Subcutaneous abdominal adipose tissue (tissue), 5 donors: ENCODE measurements around the gene SLC39A3.

Experiments
- H3K27ac ChIP-seq: one replicate; pipeline ENCODE4 v1.7.0; 2013; ENCODE audit warnings: low read depth, mild to moderate bottlenecking, inconsistent platforms, low read length, moderate library complexity
- H3K27me3 ChIP-seq, 5 donors: one replicate each; pipeline ENCODE4 v1.7.0; 2013; ENCODE audit warnings: low read length in 5 of 5, inconsistent platforms in 1 of 5; ENCODE audit not compliant: control insufficient read depth in 5 of 5, insufficient read depth in 4 of 5
- H3K36me3 ChIP-seq, 5 donors: one replicate each; pipeline ENCODE4 v1.7.0; 2013; ENCODE audit warnings: low read length in 5 of 5; ENCODE audit not compliant: control insufficient read depth in 5 of 5, insufficient read depth in 5 of 5
- H3K4me1 ChIP-seq, 5 donors: one replicate each; pipeline ENCODE4 v1.7.0; 2013; ENCODE audit warnings: low read length in 5 of 5, mild to moderate bottlenecking in 3 of 5, moderate library complexity in 1 of 5; ENCODE audit not compliant: control insufficient read depth in 5 of 5, insufficient read depth in 5 of 5
- H3K4me3 ChIP-seq, 5 donors: one replicate each; pipeline ENCODE4 v1.7.0; 2013; ENCODE audit warnings: low read length in 5 of 5, low read depth in 1 of 5
- H3K9ac ChIP-seq, 5 donors: one replicate each; pipeline ENCODE4 v1.7.0; 2013; ENCODE audit warnings: low read length in 5 of 5, mild to moderate bottlenecking in 4 of 5, moderate library complexity in 3 of 5
- H3K9me3 ChIP-seq, 5 donors: one replicate each; pipeline ENCODE4 v1.7.0; 2013; ENCODE audit warnings: low read length in 5 of 5; ENCODE audit not compliant: control insufficient read depth in 5 of 5
- donor health status: healthy.
- donor health status: healthy.
- donor health status: healthy.
- donor health status: healthy.
- donor health status: healthy.

SLC39A3 gene

GRCh38 chr19:2759965-2760364 lies 20.1 kb upstream of the SLC39A3 start:
- Histone ChIP-seq H3K27me3 (no peaks in the 10 kb centered on the region), H3K27ac (no peak overlapping the region), H3K4me3 (no peak overlapping the region), H3K9me3 (no peaks in the 10 kb centered on the region), H3K4me1 (no peaks in the 10 kb centered on the region), H3K9ac (no peak overlapping the region), H3K36me3 (peaks cover 0 to 95% (median 83%) of the 10 kb centered on the region in 5 donors)

DNA sequence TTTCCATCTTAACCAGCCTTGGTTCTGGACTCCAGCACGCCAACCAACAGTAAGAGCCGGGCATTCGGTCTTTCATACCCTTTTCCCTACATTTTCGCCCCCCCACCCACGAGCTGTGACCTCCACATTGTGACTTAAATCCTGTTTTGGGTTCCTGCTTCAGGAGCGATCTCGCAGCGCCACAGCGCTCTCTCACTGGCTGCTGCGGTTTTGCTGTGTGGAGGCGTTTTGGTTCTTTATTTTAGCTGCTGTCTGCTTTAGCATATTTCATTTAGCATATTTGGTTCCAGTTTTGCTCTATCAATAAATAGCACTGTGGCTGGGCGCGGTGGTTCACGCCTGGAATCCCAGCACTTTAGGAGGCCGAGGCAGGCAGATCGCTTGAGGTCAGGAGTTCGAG lies 19.5 kb upstream of the SLC39A3 start:
- Histone ChIP-seq H3K4me3 (no peak overlapping the region), H3K9me3 (no peaks in the 10 kb centered on the region), H3K36me3 (peaks cover 0 to 95% (median 84%) of the 10 kb centered on the region in 5 donors), H3K27ac (no peak overlapping the region), H3K27me3 (no peaks in the 10 kb centered on the region), H3K4me1 (no peaks in the 10 kb centered on the region), H3K9ac (no peak overlapping the region)

DNA sequence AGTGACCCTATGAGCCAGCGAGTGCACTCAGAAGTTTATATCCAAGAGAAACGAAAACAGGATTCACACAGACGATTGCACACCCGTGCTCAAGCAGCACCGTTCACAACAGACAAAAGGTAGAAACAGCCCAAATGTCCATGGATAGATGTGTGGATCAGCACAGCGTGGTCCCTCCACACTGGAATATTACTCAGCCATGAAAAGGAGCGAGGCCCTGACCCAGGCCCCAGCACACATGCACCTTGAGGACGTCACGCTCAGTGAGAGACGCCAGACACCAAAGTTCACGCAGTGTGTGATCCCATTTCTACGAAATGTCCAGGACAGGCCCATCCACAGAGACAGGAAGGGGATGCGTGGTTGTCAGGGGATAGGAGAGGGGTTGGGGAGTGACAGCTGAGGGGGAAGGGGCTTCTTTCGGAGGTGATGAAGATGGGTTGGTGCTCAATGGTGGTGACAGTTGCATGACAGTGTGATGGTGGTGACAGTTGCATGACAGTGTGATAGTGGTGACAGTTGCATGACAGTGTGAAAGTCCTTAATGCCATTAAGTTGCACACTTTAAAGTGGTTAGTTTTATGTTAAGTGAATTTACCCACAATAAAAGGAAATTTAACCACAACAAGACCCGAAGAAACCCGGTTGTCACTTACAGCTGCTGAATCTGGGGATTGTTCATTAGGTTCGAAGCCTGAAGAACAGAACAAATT lies 18.9 kb upstream of the SLC39A3 start:
- Histone ChIP-seq H3K9me3 (no peaks in the 10 kb centered on the region), H3K4me3 (no peak overlapping the region), H3K4me1 (no peaks in the 10 kb centered on the region), H3K27ac (no peak overlapping the region), H3K27me3 (no peaks in the 10 kb centered on the region), H3K9ac (no peak overlapping the region), H3K36me3 (peaks cover 0 to 95% (median 83%) of the 10 kb centered on the region in 5 donors)

GRCh38 chr19:2756921-2757881 lies 17.4 kb upstream of the SLC39A3 start:
- Histone ChIP-seq H3K4me3 (no peak overlapping the region), H3K27me3 (no peaks in the 10 kb centered on the region), H3K27ac (no peak overlapping the region), H3K36me3 (peaks cover 0 to 83% (median 69%) of the 10 kb centered on the region in 5 donors), H3K9me3 (no peaks in the 10 kb centered on the region), H3K9ac (no peak overlapping the region), H3K4me1 (no peaks in the 10 kb centered on the region)

DNA sequence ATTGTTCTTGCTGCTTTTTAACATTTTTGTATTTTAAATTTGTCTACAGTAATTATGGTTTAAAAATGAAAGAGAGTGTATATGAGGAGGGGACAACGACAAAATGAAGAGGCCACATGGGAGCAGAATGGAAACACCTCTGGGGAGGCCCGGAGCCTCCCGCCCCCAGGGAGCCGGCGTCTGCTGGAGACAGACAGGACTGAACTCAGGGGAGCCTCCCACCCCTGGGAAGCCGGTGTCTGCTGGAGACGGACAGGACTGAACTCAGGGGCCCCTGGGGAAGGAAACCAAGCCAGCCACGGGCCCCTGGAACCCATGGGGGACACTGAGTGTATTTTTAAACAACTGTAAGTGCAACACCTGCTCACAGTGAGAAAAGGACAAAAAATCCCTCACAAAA lies 16.7 kb upstream of the SLC39A3 start:
- peaks cover 0 to 76% (median 64%) of the 10 kb centered on the region in 5 donors for H3K36me3 ChIP-seq
- no peak overlapping the region for H3K27ac ChIP-seq

GRCh38 chr19:2755811-2756210 lies 16.0 kb upstream of the SLC39A3 start:
- Histone ChIP-seq H3K36me3 (peaks cover 0 to 69% (median 57%) of the 10 kb centered on the region in 5 donors), H3K9ac (no peak overlapping the region), H3K27ac (no peak overlapping the region)

More for the DNA sequence above, 16.7 kb upstream of the SLC39A3 start:
- Histone ChIP-seq H3K9me3 (no peaks in the 10 kb centered on the region), H3K4me3 (no peak overlapping the region), H3K9ac (no peak overlapping the region), H3K27me3 (no peaks in the 10 kb centered on the region), H3K4me1 (no peaks in the 10 kb centered on the region)

DNA sequence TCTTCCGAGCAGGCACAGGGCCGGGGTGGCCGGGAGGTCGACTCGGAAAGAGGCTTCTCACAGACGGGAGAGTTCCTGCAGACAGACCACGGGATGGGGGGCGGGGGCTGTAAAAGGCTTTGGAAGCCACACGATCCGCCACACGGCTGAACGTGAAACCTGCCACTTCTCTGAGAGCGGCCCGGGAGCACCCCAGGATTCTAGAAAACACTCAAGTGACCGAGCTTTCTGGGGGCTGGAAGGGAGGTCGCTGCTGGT lies 15.6 kb upstream of the SLC39A3 start:
- Histone ChIP-seq H3K9ac (no peak overlapping the region), H3K4me1 (no peaks in the 10 kb centered on the region), H3K9me3 (no peaks in the 10 kb centered on the region), H3K27ac (no peak overlapping the region), H3K4me3 (no peak overlapping the region), H3K27me3 (no peaks in the 10 kb centered on the region), H3K36me3 (peaks cover 0 to 65% (median 53%) of the 10 kb centered on the region in 5 donors)

More at GRCh38 chr19:2755811-2756210, 16.0 kb upstream of the SLC39A3 start:
- Histone ChIP-seq H3K27me3 (no peaks in the 10 kb centered on the region), H3K4me1 (no peaks in the 10 kb centered on the region), H3K9me3 (no peaks in the 10 kb centered on the region), H3K4me3 (no peak overlapping the region)

GRCh38 chr19:2754659-2755447 lies 15.0 kb upstream of the SLC39A3 start:
- no peak overlapping the region for H3K9ac ChIP-seq
- peaks cover 0 to 62% (median 50%) of the 10 kb centered on the region in 5 donors for H3K36me3 ChIP-seq
- no peak overlapping the region for H3K27ac ChIP-seq
- no peaks in the 10 kb centered on the region for H3K4me1 ChIP-seq
- H3K27me3 ChIP-seq: no peaks in the 10 kb centered on the region
- H3K4me3 ChIP-seq: no peak overlapping the region
- H3K9me3 ChIP-seq: no peaks in the 10 kb centered on the region

GRCh38 chr19:2751438-2751830 lies 11.6 kb upstream of the SLC39A3 start:
- Histone ChIP-seq H3K9me3 (no peaks in the 10 kb centered on the region), H3K4me1 (peaks cover 0 to 3% (median 2%) of the 10 kb centered on the region in 5 donors), H3K36me3 (peaks cover 0 to 29% (median 21%) of the 10 kb centered on the region in 5 donors), H3K27me3 (peaks cover 0 to 3% (median 0%) of the 10 kb centered on the region in 5 donors), H3K4me3 (no peak overlapping the region), H3K9ac (no peak overlapping the region), H3K27ac (no peak overlapping the region)
